ENCODE measurements around the gene EXOSC9.

DNA sequence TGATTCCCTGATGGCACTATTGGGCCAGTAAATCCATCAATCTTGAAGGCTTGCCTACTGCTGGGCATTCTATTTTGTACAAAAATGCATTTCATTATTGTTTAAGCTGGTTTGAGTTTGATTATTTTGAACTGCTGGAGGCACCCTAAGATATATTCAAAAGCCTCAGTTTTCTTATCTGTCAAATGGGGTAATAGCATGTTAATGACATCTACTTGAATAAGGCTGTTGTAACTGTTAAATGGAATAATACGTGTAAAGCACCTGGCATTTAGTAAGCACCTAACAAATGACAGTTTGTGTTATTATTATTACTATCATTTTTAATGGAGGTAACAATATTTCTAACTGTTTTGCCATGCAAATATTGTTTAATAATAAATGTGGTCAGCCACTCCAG, 29.3 kb upstream of the EXOSC9 start:
- TF ChIP-seq RFX5 (IDR thresholded peaks at IDR 0.05) (no peak), POLR2A (IDR thresholded peaks at IDR 0.05; ENCODE audit: low read length) (no peak), BHLHE40 (IDR thresholded peaks at IDR 0.05; ENCODE audit: low read depth, low read length) (no peak), JUN (IDR thresholded peaks at IDR 0.05) (no peak)
- TF ChIP-seq, protein P1, sequence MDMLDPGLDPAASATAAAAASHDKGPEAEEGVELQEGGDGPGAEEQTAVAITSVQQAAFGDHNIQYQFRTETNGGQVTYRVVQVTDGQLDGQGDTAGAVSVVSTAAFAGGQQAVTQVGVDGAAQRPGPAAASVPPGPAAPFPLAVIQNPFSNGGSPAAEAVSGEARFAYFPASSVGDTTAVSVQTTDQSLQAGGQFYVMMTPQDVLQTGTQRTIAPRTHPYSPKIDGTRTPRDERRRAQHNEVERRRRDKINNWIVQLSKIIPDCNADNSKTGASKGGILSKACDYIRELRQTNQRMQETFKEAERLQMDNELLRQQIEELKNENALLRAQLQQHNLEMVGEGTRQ (IDR thresholded peaks at IDR 0.05): no peak
- TF ChIP-seq, protein P2, sequence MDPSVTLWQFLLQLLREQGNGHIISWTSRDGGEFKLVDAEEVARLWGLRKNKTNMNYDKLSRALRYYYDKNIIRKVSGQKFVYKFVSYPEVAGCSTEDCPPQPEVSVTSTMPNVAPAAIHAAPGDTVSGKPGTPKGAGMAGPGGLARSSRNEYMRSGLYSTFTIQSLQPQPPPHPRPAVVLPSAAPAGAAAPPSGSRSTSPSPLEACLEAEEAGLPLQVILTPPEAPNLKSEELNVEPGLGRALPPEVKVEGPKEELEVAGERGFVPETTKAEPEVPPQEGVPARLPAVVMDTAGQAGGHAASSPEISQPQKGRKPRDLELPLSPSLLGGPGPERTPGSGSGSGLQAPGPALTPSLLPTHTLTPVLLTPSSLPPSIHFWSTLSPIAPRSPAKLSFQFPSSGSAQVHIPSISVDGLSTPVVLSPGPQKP (IDR thresholded peaks at IDR 0.05; ENCODE audit: low read depth, low read length): no peak
- TF ChIP-seq, protein P3, sequence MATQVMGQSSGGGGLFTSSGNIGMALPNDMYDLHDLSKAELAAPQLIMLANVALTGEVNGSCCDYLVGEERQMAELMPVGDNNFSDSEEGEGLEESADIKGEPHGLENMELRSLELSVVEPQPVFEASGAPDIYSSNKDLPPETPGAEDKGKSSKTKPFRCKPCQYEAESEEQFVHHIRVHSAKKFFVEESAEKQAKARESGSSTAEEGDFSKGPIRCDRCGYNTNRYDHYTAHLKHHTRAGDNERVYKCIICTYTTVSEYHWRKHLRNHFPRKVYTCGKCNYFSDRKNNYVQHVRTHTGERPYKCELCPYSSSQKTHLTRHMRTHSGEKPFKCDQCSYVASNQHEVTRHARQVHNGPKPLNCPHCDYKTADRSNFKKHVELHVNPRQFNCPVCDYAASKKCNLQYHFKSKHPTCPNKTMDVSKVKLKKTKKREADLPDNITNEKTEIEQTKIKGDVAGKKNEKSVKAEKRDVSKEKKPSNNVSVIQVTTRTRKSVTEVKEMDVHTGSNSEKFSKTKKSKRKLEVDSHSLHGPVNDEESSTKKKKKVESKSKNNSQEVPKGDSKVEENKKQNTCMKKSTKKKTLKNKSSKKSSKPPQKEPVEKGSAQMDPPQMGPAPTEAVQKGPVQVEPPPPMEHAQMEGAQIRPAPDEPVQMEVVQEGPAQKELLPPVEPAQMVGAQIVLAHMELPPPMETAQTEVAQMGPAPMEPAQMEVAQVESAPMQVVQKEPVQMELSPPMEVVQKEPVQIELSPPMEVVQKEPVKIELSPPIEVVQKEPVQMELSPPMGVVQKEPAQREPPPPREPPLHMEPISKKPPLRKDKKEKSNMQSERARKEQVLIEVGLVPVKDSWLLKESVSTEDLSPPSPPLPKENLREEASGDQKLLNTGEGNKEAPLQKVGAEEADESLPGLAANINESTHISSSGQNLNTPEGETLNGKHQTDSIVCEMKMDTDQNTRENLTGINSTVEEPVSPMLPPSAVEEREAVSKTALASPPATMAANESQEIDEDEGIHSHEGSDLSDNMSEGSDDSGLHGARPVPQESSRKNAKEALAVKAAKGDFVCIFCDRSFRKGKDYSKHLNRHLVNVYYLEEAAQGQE (IDR thresholded peaks at IDR 0.05): no peak
- TF ChIP-seq, protein P4, sequence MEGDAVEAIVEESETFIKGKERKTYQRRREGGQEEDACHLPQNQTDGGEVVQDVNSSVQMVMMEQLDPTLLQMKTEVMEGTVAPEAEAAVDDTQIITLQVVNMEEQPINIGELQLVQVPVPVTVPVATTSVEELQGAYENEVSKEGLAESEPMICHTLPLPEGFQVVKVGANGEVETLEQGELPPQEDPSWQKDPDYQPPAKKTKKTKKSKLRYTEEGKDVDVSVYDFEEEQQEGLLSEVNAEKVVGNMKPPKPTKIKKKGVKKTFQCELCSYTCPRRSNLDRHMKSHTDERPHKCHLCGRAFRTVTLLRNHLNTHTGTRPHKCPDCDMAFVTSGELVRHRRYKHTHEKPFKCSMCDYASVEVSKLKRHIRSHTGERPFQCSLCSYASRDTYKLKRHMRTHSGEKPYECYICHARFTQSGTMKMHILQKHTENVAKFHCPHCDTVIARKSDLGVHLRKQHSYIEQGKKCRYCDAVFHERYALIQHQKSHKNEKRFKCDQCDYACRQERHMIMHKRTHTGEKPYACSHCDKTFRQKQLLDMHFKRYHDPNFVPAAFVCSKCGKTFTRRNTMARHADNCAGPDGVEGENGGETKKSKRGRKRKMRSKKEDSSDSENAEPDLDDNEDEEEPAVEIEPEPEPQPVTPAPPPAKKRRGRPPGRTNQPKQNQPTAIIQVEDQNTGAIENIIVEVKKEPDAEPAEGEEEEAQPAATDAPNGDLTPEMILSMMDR (IDR thresholded peaks at IDR 0.05): no peak
- TF ChIP-seq, protein P5, sequence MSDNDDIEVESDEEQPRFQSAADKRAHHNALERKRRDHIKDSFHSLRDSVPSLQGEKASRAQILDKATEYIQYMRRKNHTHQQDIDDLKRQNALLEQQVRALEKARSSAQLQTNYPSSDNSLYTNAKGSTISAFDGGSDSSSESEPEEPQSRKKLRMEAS (IDR thresholded peaks at IDR 0.05): no peak

All from A549 (cell line).